Nephron progenitor cell (in vitro differentiated cells): ENCODE results near the gene OST4.

Source experiments
- DNase-seq: peaks from one replicate; pipeline ENCODE4 v3.0.0; 2021
- H3K27ac Mint-ChIP-seq: 2 replicates; pipeline ENCODE4 v1.8.0; 2021; ENCODE audit warnings: mild to moderate bottlenecking, moderate library complexity, mixed read lengths
- H3K27me3 Mint-ChIP-seq: 2 replicates; pipeline ENCODE4 v1.8.0; 2021; ENCODE audit warnings: mild to moderate bottlenecking, low read depth, mixed read lengths; ENCODE audit not compliant: poor library complexity
- H3K36me3 Mint-ChIP-seq: 2 replicates; pipeline ENCODE4 v1.8.0; 2021; ENCODE audit warnings: low read depth, mixed read lengths
- H3K4me1 Mint-ChIP-seq: 2 replicates; pipeline ENCODE4 v1.8.0; 2021; ENCODE audit warnings: mixed read lengths
- H3K4me3 Mint-ChIP-seq: 2 replicates; pipeline ENCODE4 v1.8.0; 2021; ENCODE audit warnings: mild to moderate bottlenecking, moderate library complexity, mixed read lengths
- H3K9me3 Mint-ChIP-seq: 2 replicates; pipeline ENCODE4 v1.8.0; 2021; ENCODE audit warnings: mild to moderate bottlenecking, moderate library complexity, mixed read lengths
- TF ChIP-seq, protein P1 (sequence below): fragments of 200-600 bp; sonication (generic); IDR thresholded peaks from 2 replicates; pipeline ENCODE4 v1.5.0; 2021; ENCODE audit warnings: antibody characterized with exemption

Gene OST4

DNA sequence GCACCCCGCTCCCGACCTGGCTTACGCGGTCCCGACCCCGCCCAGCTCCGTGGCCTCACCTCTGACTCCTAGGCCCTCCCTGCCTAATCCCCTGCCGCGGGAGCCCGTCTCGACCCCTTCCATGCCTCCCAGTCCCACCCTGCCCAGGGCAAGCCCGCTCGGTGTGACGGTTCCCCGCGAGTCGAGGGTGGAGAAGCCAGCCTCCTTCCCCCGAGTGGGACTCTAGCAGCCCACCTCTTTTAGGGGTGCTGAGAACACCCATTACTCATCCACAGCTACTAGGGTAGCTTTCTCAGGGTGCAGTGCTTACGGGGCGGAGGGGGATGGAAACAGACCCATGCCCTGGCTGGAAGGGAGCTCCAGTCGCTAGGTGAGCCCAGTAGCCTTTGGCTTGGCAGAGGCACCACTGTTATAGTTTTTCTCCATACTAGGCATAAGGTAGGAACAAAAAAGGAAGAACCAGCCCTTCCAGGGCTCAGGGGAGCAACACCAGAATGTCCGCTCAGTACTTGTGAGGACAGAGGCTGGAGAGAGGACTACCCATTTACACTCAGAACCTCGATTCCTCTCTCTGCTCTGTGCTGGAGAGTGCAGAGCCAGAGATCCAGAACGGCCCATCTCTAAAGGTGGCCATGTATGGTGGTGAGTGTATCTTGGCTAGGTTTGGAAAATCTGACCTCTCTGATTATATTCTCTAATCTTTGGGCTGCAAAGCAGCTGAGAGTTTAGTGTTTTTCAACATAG, 19.4 kb downstream of the OST4 start:
- H3K27ac Mint-ChIP-seq, result peak overlapping the region; percentile 72
- peak overlapping the region; percentile 94 for H3K4me3 Mint-ChIP-seq
- H3K9me3 Mint-ChIP-seq, result peaks cover 15% of the 10 kb centered on the region
- TF ChIP-seq, protein P1, sequence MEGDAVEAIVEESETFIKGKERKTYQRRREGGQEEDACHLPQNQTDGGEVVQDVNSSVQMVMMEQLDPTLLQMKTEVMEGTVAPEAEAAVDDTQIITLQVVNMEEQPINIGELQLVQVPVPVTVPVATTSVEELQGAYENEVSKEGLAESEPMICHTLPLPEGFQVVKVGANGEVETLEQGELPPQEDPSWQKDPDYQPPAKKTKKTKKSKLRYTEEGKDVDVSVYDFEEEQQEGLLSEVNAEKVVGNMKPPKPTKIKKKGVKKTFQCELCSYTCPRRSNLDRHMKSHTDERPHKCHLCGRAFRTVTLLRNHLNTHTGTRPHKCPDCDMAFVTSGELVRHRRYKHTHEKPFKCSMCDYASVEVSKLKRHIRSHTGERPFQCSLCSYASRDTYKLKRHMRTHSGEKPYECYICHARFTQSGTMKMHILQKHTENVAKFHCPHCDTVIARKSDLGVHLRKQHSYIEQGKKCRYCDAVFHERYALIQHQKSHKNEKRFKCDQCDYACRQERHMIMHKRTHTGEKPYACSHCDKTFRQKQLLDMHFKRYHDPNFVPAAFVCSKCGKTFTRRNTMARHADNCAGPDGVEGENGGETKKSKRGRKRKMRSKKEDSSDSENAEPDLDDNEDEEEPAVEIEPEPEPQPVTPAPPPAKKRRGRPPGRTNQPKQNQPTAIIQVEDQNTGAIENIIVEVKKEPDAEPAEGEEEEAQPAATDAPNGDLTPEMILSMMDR, result no peak
- peaks cover 26% of the 10 kb centered on the region for H3K4me1 Mint-ChIP-seq
- peaks cover 14% of the 10 kb centered on the region for H3K27me3 Mint-ChIP-seq
- no peak for DNase-seq
- peaks cover 38% of the 10 kb centered on the region for H3K36me3 Mint-ChIP-seq

DNA sequence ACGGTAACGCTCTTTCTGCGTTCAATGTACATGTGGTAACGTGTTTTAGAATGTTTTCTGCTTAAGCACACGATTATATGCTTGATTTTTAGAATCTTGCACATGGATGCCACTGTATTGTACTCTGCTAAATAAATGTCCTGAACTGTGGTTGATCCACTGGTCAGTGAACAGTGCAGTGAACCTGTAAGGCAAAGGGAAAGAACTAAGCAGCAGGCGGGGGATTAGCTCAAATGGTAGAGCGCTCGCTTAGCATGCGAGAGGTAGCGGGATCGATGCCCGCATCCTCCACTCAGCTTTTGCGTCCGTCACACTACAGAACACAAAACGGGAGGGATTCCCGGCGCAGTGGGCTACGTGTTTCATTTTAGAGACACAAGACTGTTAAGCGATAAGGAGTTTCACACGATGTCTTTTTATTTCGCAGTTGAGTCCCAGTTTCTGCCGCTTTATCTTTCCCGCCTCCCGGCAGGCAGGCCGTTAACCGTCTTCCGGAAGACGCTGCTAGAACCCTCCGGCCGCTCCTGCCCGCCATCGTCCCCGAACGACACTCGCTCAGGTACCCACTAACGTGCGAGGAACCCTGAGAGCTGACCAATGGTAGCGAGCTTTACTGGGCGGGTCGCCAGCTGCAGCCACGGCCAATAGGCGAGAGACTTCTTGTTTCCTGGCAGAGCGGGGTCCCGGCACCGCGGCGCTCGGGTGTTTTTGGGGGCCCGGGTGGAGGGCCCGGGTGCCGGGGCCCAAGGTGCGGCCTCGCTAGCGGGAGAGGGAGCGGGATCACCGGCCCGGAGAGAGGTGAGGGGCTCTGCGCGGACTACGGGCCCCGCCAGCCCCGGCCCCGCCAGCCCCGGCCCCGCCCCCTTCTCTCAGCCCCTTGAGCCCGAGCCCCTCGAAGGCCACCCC, 20.2 kb downstream of the OST4 start, which contains the start of gene AGBL5:
Gene AGBL5 (plus strand): TSS at position 673 of the 906 bp plus-strand sequence. CDS start 1,291 bp downstream, outside the sequence.
- TF ChIP-seq, protein P1, result no peak
- Mint-ChIP-seq H3K27me3 (peaks cover 14% of the 10 kb centered on the region), H3K4me3 (peak within 1 kb of the TSS; percentile 94), H3K4me1 (peaks cover 26% of the 10 kb centered on the region), H3K9me3 (peaks cover 15% of the 10 kb centered on the region), H3K27ac (peak within 1 kb of the TSS; percentile 99), H3K36me3 (peaks cover 34% of the 10 kb centered on the region)
- peak; percentile 92 for DNase-seq

DNA sequence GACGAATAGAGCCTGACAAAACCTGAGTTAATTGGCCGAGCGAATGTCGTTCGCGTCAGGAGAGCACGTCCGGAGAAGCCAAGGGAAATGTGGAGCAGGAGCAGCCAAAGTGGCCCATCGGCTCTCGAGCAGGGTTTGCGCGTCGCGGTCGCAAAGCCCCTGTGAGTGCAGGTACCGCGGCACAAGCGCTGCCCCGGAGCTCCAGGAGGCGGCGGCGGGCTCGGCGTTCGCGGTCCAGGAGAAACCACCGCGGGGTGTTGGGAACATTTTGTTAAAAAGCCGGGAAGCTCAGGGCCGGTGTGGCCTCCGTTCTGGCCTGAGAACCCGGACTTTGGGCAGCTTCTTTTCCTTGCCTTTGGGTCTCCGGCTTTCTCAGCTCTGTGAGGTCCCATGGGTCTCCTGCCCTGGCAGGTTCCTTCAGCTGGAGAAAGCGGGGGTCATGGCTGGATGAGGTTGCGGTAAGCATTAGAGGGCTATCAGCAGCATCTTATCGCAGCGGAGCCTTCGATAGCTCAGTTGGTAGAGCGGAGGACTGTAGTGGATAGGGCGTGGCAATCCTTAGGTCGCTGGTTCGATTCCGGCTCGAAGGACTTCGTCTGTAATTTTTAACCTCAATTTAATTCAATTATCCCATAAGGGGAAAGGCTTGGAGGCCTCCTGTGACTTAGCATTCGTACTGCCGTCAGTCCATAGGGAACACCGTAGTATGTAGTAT, 21.0 kb downstream of the OST4 start:
- H3K27me3 Mint-ChIP-seq, result peaks cover 14% of the 10 kb centered on the region
- H3K36me3 Mint-ChIP-seq, result peaks cover 26% of the 10 kb centered on the region
- H3K27ac Mint-ChIP-seq, result peak overlapping the region; percentile 99
- TF ChIP-seq, protein P1, result peak; percentile 40
- H3K4me3 Mint-ChIP-seq, result peak overlapping the region; percentile 94
- peaks cover 15% of the 10 kb centered on the region for H3K9me3 Mint-ChIP-seq
- peak; percentile 93 for DNase-seq
- H3K4me1 Mint-ChIP-seq, result peaks cover 26% of the 10 kb centered on the region

DNA sequence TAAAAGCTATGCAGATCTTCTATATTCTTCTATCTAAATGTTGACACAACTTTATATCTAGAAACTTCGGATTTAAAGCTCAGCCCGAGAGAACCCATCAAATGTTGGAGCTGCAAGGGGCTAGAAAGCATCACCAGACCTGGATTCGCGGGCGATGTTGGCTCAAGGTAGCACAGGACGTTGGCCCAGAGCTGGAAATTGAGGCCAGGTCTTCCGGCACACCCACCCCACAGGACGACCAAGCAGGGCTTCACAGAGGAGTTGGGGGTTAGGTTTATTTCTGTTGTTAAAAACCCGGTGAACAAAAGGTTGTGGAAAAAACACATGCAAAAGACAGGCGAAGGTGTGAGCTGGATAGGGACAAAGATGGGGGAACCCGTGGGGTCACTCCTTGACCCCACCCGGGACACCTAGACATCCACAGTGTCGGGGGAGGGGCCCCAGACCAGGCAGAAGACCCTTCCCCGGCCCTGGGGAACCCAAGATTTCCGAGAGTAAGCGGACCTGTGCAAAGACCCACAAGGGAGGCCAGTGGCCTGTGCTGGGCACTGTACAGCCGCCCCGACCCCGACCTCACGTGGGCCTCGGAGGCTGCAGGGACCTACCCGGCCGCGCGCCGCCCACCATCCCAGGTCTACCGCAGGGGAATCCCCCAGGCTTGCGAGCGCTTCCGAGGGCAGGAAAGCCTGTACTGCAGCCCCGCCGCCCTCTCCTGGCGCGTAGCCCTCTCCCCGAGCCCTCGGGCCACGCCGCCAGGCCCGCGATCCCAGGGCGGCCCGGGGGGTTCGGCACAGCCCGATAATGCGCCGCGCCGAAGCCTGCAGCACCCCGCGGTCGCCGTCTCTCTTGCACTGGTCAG, 21.8 kb downstream of the OST4 start:
- Mint-ChIP-seq H3K27me3 (peaks cover 14% of the 10 kb centered on the region), H3K4me3 (peak overlapping the region; percentile 94), H3K36me3 (peaks cover 19% of the 10 kb centered on the region), H3K27ac (peak overlapping the region; percentile 99), H3K4me1 (peaks cover 26% of the 10 kb centered on the region), H3K9me3 (peaks cover 15% of the 10 kb centered on the region)
- DNase-seq, result peak; percentile 62
- TF ChIP-seq, protein P1, result no peak
